H1 (cell line): Measurements from ENCODE around the gene PSPC1. TPM values are rescaled to one million over a fixed set of nuclear protein-coding genes. Genes with fewer than 3 reads are reported as not detected.

Source experiments
- ASH2L ChIP-seq: fragments of 200-600, 300-600 bp; sonication (generic); IDR thresholded peaks from one replicate; pipeline ENCODE4 v1.7.1; 2017; ENCODE audit warnings: low read length
- CHD1 ChIP-seq: IDR thresholded peaks from 2 replicates; pipeline ENCODE4 v1.6.1; 2012; ENCODE audit warnings: low read depth, low read length, improper control_type of control experiment
- GTF2F1 ChIP-seq: IDR thresholded peaks from 2 replicates; pipeline ENCODE4 v1.6.1; 2012; ENCODE audit warnings: low read depth, low read length, improper control_type of control experiment, borderline replicate concordance
- JUND ChIP-seq: IDR thresholded peaks from 2 replicates; pipeline ENCODE4 v1.6.1; 2011; ENCODE audit warnings: mild to moderate bottlenecking, improper control_type of control experiment, low read length
- NRF1 ChIP-seq: IDR thresholded peaks from 2 replicates; pipeline ENCODE4 v1.6.1; 2011; ENCODE audit warnings: mild to moderate bottlenecking, low read depth, low read length, improper control_type of control experiment
- PHF8 ChIP-seq: fragments of 200-600 bp; sonication (generic); conservative IDR thresholded peaks from 2 replicates; pipeline ENCODE4 v1.7.1; 2012; ENCODE audit warnings: low read depth, mild to moderate bottlenecking, inconsistent platforms, low read length, moderate library complexity
- POLR2AphosphoS5 ChIP-seq: IDR thresholded peaks from 2 replicates; pipeline ENCODE4 v1.6.1; 2011; ENCODE audit warnings: low read depth, low read length
- RBBP5 ChIP-seq: IDR thresholded peaks from 2 replicates; pipeline ENCODE4 v1.7.1; 2012; ENCODE audit warnings: low read depth, mild to moderate bottlenecking, inconsistent platforms, low read length, moderate library complexity, borderline replicate concordance
- SP1 ChIP-seq: IDR thresholded peaks from 2 replicates; pipeline ENCODE4 v1.6.1; 2011; ENCODE audit warnings: low read depth, low read length
- TAF7 ChIP-seq: optimal IDR thresholded peaks from 2 replicates; pipeline ENCODE3; 2011; ENCODE audit warnings: low read depth, mild to moderate bottlenecking, inconsistent platforms, low read length, moderate library complexity, borderline replicate concordance
- YY1 ChIP-seq: IDR thresholded peaks from 2 replicates; pipeline ENCODE4 v1.6.1; 2011; ENCODE audit warnings: low read depth, mild to moderate bottlenecking, low read length
- polyA plus RNA-seq, 7 experiments: library from polyadenylated mRNA; depleted of rRNA in 3 of 7; stranded (reverse) in 5 of 7; unstranded in 2 of 7; fragments of >200 nt in 5 of 7; fragments of 200-250 nt in 2 of 7; gene quantifications; 1 replicate in 5 of 7; 2 replicates in 1 of 7; 4 replicates in 1 of 7; pipeline versions ENCODE4 v1.2.1 to v1.2.3, GENCODE V29; 2011 to 2013; ENCODE audit warnings: missing spikeins in 2 of 7, mixed read lengths in 2 of 7
- total RNA-seq: library from RNA; stranded (reverse); fragmentation: NEBNext Ultra II Directional; extraction: Animal tissue kit (Norgen Biotek cat#: 25700); gene quantifications from 2 replicates; pipeline ENCODE4 v1.2.1, GENCODE V29; 2021

PSPC1 gene
- total and polyA plus RNA-seq, 2 of the 8 experiments (the other 6 are each of a cell fraction or from before 2014, with no cell fraction given): 53.4 to 97.4 TPM

DNA sequence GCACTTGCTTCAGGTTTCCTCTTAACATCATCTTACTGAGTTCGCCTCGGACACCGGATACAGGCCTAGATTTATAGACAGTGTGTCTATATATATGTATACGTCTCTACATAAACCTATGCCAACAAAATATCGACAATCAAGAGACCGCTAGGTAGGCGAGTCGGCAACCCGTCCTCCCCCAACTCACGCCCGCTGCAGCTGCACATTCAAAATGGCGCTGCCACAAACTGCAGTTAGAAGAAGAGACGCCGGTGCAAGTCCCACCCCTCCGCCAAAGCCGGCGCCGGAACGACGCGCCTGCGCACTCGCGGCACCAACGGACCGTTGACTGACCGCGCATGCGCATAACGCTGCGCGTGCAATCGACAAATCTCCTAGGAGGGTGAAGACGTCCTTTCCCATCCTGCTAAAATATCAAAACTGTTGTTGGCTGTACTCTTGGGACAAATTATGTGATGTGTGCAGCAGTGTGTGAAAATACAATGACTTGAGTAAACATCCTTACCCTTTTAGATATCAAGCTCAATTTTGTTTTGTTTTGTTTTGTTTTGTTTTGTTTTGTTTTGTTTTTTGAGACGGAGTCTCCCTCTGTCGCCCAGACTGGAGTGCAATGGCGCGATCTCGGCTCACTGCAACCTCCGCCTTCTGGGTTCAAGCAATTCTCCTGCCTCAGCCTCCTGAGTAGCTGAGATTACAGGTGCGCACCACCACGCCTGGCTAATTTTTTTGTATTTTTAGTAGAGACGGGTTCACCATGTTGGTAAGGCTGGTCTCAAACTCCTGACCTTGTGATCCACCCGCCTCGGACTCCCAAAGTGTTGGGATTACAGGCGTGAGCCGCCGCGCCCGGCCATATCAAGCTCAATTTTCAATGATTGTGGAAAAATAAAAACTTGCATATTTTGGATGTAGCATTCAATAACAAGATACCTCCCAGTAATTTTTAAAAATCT lies at the start of gene PSPC1 (continued):
- TF ChIP-seq CHD1: peak; percentile 65
- TF ChIP-seq RBBP5: peak; percentile 35; the same call in 1 of the 2 replicates
- TF ChIP-seq PHF8: peak; percentile 81
- peak; percentile 96 for TF ChIP-seq YY1
- 0 out of 2 replicates have a peak, but pooled peaks have one; percentile 35 for TF ChIP-seq JUND
- TF ChIP-seq SP1: 0 out of 2 replicates have a peak, but pooled peaks have one; percentile 43
- TF ChIP-seq POLR2AphosphoS5: peak; percentile 94
- TF ChIP-seq GTF2F1: peak; percentile 82
- peak; percentile 89 for TF ChIP-seq TAF7
- peak; percentile 71 for TF ChIP-seq NRF1
- peak; percentile 68 for TF ChIP-seq ASH2L
